Adrenal gland (tissue), 5 donors: ENCODE data around the gene ERVFRD-1.

ENCODE experiments used
- CTCF ChIP-seq, 6 experiments: fragments of 450-650 bp in 4 of 6; fragments of 200-600 bp in 2 of 6; sonication (generic) in 1 of 6; IDR thresholded peaks; 1 replicate in 5 of 6; 2 replicates in 1 of 6; pipeline versions ENCODE4 v1.5.1 to v1.8.0; 2016 to 2021; ENCODE audit warnings: antibody characterized with exemption in 6 of 6, mild to moderate bottlenecking in 2 of 6, moderate library complexity in 1 of 6
- POLR2A ChIP-seq, 2 donors: fragments of 450-650 bp; IDR thresholded peaks; one replicate each; pipeline ENCODE4 v1.6.1; 2017; ENCODE audit warnings: antibody characterized with exemption in 2 of 2, mild to moderate bottlenecking in 2 of 2, moderate library complexity in 1 of 2
- donor health status: DM: no; HTN: no; CAD: no.

- no peak for TF ChIP-seq CTCF (IDR thresholded peaks at IDR 0.05)
- no peak for TF ChIP-seq POLR2A (IDR thresholded peaks at IDR 0.05)
Observed at GRCh38 chr6:11132194-11132888, 20.8 kb upstream of the ERVFRD-1 start.
